PC-9 (cell line): ENCODE data around the gene PPP1R9A. TPM values are rescaled to one million over a fixed set of nuclear protein-coding genes. Genes with fewer than 3 reads are reported as not detected.

Experiments
- BruUV-seq: library from RNA; stranded (reverse); fragments of 400-500 nt; replicated peaks from 2 replicates; lab custom pipeline; 2021; lab: Mats Ljungman, UMichigan
- CTCF ChIA-PET: fragments of 300-600 bp; sonication (Branson Sonifier 250); formaldehyde crosslinking; loops from one replicate; lab custom pipeline; 2022; ENCODE audit warnings: antibody characterized with exemption; lab: Charles Lee
- POLR2A ChIA-PET: fragments of 300-600 bp; sonication (Branson Sonifier 250); formaldehyde crosslinking; loops from one replicate; lab custom pipeline; 2022; ENCODE audit warnings: antibody characterized with exemption; ENCODE audit not compliant: unreplicated experiment; lab: Charles Lee
- DNase-seq, 2 experiments: peaks; one replicate each; pipeline versions ENCODE4 v3.0.0 to v3.0.0-alpha.2; 2015 to 2022; ENCODE audit warnings: mixed read lengths in 1 of 2
- H2AFZ ChIP-seq: fragments of 200-600 bp; sonication (generic); 2 replicates; pipeline ENCODE4 v1.8.1; 2017; ENCODE audit warnings: antibody characterized with exemption
- H3F3A ChIP-seq: fragments of 200-600 bp; sonication (generic); 2 replicates; pipeline ENCODE4 v1.8.1; 2017; ENCODE audit warnings: antibody characterized with exemption, mild to moderate bottlenecking, low read depth; ENCODE audit not compliant: insufficient read depth
- H3K27ac ChIP-seq: fragments of 200-600 bp; sonication (generic); 2 replicates; pipeline ENCODE4 v1.6.1; 2016; ENCODE audit warnings: mixed run types
- H3K27me3 ChIP-seq: fragments of 200-600 bp; sonication (generic); 2 replicates; pipeline ENCODE4 v1.6.1; 2016; ENCODE audit warnings: low read depth, mixed run types; ENCODE audit not compliant: insufficient read depth
- H3K36me3 ChIP-seq: fragments of 200-600 bp; sonication (generic); 2 replicates; pipeline ENCODE4 v1.6.1; 2016; ENCODE audit warnings: low read depth, mixed run types
- H3K4me1 ChIP-seq: fragments of 200-600 bp; sonication (generic); replicated peaks from 2 replicates; pipeline ENCODE4 v1.6.1; 2016; ENCODE audit warnings: mixed run types; ENCODE audit not compliant: insufficient read depth
- H3K4me2 ChIP-seq: fragments of 200-600 bp; sonication (generic); 2 replicates; pipeline ENCODE4 v1.6.1; 2017; ENCODE audit warnings: mixed run types
- H3K4me3 ChIP-seq: fragments of 200-600 bp; sonication (generic); 2 replicates; pipeline ENCODE4 v1.6.1; 2016; ENCODE audit warnings: mixed run types
- H3K79me2 ChIP-seq: fragments of 200-600 bp; sonication (generic); 2 replicates; pipeline ENCODE4 v1.6.1; 2017; ENCODE audit warnings: low read depth, mixed run types
- H3K9me2 ChIP-seq: fragments of 200-600 bp; sonication (generic); 2 replicates; pipeline ENCODE4 v1.8.1; 2017; ENCODE audit warnings: mild to moderate bottlenecking; ENCODE audit not compliant: insufficient read depth
- H3K9me3 ChIP-seq: fragments of 200-600 bp; sonication (generic); 2 replicates; pipeline ENCODE4 v1.8.1; 2016; ENCODE audit warnings: low read depth; ENCODE audit not compliant: insufficient read depth
- H4K20me1 ChIP-seq: fragments of 200-600 bp; sonication (generic); 2 replicates; pipeline ENCODE4 v1.8.1; 2017; ENCODE audit not compliant: insufficient read depth
- EZH2 ChIP-seq: fragments of 200-600 bp; sonication (generic); IDR thresholded peaks from 2 replicates; pipeline ENCODE4 v1.8.0; 2017; ENCODE audit warnings: antibody characterized with exemption, low read depth
- intact Hi-C: fragments of 100-400 bp; cut with micrococcal nuclease; formaldehyde crosslinking; loops from one replicate; pipeline ENCODE4 v1.10.0; 2022; ENCODE audit not compliant: unreplicated experiment
- total RNA-seq: library from RNA; stranded (reverse); gene quantifications from 2 replicates; pipeline ENCODE4 v1.2.3, GENCODE V29; 2021
- TF ChIP-seq, protein P1 (sequence below): fragments of 200-600 bp; sonication (generic); conservative IDR thresholded peaks from 2 replicates; pipeline ENCODE4 v1.6.1; 2017; ENCODE audit warnings: mixed run types, antibody characterized with exemption, mild to moderate bottlenecking, moderate library complexity

The PPP1R9A gene
- total RNA-seq, 1 experiment from 2014 or later = 11.5 TPM

- no peak for TF ChIP-seq EZH2
- TF ChIP-seq, protein P1, sequence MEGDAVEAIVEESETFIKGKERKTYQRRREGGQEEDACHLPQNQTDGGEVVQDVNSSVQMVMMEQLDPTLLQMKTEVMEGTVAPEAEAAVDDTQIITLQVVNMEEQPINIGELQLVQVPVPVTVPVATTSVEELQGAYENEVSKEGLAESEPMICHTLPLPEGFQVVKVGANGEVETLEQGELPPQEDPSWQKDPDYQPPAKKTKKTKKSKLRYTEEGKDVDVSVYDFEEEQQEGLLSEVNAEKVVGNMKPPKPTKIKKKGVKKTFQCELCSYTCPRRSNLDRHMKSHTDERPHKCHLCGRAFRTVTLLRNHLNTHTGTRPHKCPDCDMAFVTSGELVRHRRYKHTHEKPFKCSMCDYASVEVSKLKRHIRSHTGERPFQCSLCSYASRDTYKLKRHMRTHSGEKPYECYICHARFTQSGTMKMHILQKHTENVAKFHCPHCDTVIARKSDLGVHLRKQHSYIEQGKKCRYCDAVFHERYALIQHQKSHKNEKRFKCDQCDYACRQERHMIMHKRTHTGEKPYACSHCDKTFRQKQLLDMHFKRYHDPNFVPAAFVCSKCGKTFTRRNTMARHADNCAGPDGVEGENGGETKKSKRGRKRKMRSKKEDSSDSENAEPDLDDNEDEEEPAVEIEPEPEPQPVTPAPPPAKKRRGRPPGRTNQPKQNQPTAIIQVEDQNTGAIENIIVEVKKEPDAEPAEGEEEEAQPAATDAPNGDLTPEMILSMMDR = no peak
- Histone ChIP-seq H3K79me2 (no peaks in the 10 kb centered on the region), H4K20me1 (no peaks in the 10 kb centered on the region), H3F3A (no peaks in the 10 kb centered on the region), H3K27ac (no peak overlapping the region), H3K4me1 (no peaks in the 10 kb centered on the region), H3K36me3 (no peaks in the 10 kb centered on the region), H3K4me2 (no peak overlapping the region), H3K27me3 (no peaks in the 10 kb centered on the region), H2AFZ (no peak overlapping the region), H3K4me3 (no peak overlapping the region), H3K9me2 (no peaks in the 10 kb centered on the region), H3K9me3 (no peaks in the 10 kb centered on the region)
- no TSS peak for BruUV-seq
- CTCF ChIA-PET = no interaction called here
- intact Hi-C loops = no loop called here
- POLR2A ChIA-PET = no interaction called here
- DNase-seq = no peak
Observed at GRCh38 chr7:95312561-95312960, 405.2 kb downstream of the PPP1R9A start.

GRCh38 chr7:95316588-95316987 lies 409.2 kb downstream of the PPP1R9A start:
- no peaks in the 10 kb centered on the region for H3K9me3 ChIP-seq
- no peak for TF ChIP-seq EZH2
- TF ChIP-seq, protein P1 = no peak
- DNase-seq = no peak
- no peaks in the 10 kb centered on the region for H3F3A ChIP-seq
- H3K27me3 ChIP-seq = no peaks in the 10 kb centered on the region
- H3K79me2 ChIP-seq = no peaks in the 10 kb centered on the region
- BruUV-seq = no TSS peak
- no peak overlapping the region for H3K4me3 ChIP-seq
- H3K4me1 ChIP-seq = no peaks in the 10 kb centered on the region
- H3K27ac ChIP-seq = no peak overlapping the region
- CTCF ChIA-PET = interaction anchor here (0.5 kb wide), 1 partner anchor 39 kb away, joined by 4 read pairs; no protein-coding TSS in a partner anchor
- no peak overlapping the region for H2AFZ ChIP-seq
- POLR2A ChIA-PET = no interaction called here
- no peaks in the 10 kb centered on the region for H4K20me1 ChIP-seq
- no peaks in the 10 kb centered on the region for H3K9me2 ChIP-seq
- H3K4me2 ChIP-seq = no peak overlapping the region
- H3K36me3 ChIP-seq = no peaks in the 10 kb centered on the region
- intact Hi-C loops = no loop called here

DNA sequence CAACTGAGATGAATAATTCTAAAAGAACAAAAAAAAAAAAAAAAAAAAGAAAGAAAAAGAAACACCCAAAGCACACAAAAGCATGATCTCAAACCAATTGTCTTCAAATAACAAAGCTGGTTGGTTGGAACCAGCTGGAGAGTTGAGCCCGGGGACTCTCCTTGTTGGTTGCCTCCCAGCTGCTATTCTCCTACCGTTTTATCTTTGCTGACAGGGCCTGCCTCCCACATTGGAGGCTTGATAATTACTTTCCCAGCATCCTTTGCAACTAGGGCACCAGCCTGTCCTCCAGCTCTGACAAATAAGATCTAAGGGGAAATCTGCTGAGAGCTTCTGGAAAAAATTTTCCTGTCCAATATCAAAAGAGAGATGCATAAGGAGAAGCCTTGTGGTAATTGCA lies 410.2 kb downstream of the PPP1R9A start:
- H3K27me3 ChIP-seq = no peaks in the 10 kb centered on the region
- BruUV-seq = no TSS peak
- intact Hi-C loops = no loop called here
- no peak for DNase-seq
- no peaks in the 10 kb centered on the region for H3K9me3 ChIP-seq
- CTCF ChIA-PET = no interaction called here
- no peak overlapping the region for H3K4me3 ChIP-seq
- TF ChIP-seq EZH2 = no peak
- TF ChIP-seq, protein P1 = no peak
- H3K4me2 ChIP-seq = no peak overlapping the region
- H3K27ac ChIP-seq = no peak overlapping the region
- no peaks in the 10 kb centered on the region for H4K20me1 ChIP-seq
- no peaks in the 10 kb centered on the region for H3K4me1 ChIP-seq
- H3F3A ChIP-seq = no peaks in the 10 kb centered on the region
- no peaks in the 10 kb centered on the region for H3K36me3 ChIP-seq
- no peaks in the 10 kb centered on the region for H3K9me2 ChIP-seq
- POLR2A ChIA-PET = no interaction called here
- no peaks in the 10 kb centered on the region for H3K79me2 ChIP-seq
- H2AFZ ChIP-seq = no peak overlapping the region
